HL-60 (cell line): ENCODE measurements around the gene SIDT2.

Experiments
- POLR2AphosphoS5 ChIP-seq: IDR thresholded peaks from 2 replicates; pipeline ENCODE4 v1.6.1; 2012; ENCODE audit warnings: low read depth
- TF ChIP-seq, protein P1 (sequence below): IDR thresholded peaks from one replicate; pipeline ENCODE4 v1.5.1; 2011; ENCODE audit warnings: low read length, control low read depth, inconsistent platforms; ENCODE audit not compliant: insufficient read depth

GRCh38 chr11:117187799-117188481, 9.4 kb downstream of the SIDT2 start:
- TF ChIP-seq, protein P1, sequence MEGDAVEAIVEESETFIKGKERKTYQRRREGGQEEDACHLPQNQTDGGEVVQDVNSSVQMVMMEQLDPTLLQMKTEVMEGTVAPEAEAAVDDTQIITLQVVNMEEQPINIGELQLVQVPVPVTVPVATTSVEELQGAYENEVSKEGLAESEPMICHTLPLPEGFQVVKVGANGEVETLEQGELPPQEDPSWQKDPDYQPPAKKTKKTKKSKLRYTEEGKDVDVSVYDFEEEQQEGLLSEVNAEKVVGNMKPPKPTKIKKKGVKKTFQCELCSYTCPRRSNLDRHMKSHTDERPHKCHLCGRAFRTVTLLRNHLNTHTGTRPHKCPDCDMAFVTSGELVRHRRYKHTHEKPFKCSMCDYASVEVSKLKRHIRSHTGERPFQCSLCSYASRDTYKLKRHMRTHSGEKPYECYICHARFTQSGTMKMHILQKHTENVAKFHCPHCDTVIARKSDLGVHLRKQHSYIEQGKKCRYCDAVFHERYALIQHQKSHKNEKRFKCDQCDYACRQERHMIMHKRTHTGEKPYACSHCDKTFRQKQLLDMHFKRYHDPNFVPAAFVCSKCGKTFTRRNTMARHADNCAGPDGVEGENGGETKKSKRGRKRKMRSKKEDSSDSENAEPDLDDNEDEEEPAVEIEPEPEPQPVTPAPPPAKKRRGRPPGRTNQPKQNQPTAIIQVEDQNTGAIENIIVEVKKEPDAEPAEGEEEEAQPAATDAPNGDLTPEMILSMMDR = no peak
- no peak for TF ChIP-seq POLR2AphosphoS5
